HG02678 (cell line): ENCODE data around the gene PNMA6A.
"Not testable (repeated sequence)": the region's sequence is repeated elsewhere in the genome, so short reads cannot be mapped to it uniquely, and the experiment has no call there.

Experiments
- ATAC-seq: cut with Tn5 transposase; IDR thresholded peaks from one replicate; pipeline ENCODE4 v1.9.1; 2021; ENCODE audit warnings: mild to moderate bottlenecking, moderate library complexity; ENCODE audit not compliant: unreplicated experiment

Gene PNMA6A

DNA sequence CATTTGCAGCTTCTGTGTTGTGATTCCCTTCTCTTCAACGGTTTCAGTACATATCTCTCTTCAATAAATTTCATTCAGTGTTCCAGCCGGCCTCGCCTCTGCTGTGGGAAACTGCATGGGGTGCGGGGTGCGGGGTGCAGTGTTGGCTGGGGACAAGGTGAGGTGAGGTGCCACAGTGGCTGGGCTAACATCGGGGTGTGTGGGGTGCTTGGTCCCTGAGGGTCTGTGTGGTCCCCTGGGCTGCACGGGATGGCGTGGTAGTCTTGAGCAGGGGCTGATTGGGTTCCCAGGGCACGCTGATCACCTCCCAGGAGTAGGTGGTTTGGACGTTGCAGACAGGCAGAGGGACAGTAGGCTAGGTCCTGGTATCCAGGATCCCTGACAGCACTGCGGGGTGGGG lies 2.7 kb downstream of the PNMA6A start:
- ATAC-seq = no peak

DNA sequence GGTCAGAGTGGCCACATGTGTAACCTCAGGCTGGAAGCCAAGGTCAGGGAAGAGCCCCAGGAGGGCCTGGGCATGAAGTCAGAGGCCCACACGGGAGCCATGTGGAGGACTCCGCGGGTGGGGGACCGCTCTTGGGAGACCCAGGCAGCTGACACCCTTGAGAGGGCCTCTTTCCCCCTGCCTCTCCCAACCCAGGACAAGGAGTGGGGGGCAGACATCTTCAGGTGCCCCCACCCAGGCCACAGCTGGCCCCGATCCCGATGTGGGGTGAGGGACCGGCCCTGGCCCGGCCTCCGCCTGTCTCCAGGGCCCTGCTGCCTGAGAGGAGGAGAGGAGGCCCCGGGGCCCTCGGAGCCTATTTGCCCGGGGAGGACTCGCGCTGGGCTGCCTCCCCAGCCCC lies 3.1 kb downstream of the PNMA6A start:
- ATAC-seq = no peak

DNA sequence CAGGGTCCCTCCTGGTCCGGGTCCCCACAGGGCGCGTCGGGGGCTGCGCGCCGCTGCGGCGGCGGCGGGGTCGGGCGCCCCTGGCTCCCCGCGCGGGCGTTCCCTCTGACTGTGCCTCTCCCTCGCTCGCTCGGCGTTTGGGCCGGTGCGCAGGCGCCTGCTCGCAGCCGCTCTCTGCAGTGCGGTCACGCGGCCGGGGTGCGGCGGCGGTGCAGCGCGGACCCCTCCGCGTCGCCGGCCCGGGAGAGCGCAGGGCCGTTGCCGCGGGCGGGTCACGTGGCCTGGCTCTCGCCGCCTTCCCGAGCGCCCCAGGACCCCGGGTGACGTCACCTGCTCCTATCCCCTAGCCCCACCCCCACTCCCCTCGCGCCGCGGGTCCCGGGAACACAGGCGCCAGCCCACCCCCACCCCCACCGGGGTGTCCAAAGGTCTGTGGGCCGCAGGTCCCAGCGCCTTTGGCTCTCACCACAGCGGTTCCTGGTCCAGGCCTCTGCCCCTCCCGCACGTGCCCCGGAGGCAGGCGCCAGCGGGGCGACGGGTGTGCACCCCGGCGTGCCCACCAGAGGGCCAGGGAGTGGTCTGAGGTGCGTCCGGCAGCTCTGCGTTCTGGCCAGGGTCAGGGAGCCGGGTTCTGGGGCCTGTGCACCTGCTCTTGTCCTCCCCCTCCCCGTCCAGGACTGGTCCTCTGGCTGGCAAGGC lies 5.3 kb downstream of the PNMA6A start:
- not testable (repeated sequence) for ATAC-seq

DNA sequence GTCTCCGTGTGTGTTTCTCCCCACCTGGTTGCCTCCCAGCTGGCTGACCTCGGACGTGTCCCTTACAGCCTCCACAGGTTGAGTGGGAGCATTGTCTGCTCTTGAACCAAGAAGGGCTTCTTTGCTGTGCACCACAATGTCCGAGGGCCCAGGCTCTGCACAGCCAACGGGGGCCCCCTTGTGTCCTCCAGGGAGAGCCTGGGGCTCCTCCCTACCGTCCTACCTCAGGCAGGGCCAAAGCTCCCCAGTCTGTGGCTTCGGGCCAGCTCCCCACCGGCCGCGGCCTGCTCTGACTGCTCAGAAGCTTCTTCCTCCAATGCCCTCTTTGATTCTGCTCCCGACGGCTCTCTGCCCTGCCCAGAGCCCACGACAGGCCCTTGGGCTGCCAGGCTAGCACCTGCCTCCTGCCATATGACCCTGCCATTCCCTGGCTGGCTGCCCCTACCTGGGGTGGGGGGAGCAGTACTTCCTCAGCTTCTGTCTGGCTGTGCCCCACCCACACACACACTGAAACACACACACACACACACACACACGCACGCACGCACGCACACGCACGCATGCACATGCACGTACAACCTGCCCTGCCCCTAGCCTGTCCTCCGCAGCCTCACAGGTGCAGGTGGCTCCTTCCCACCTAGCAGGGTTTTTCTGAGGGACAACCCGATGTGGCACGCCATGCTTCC lies 11.1 kb downstream of the PNMA6A start:
- not testable (repeated sequence) for ATAC-seq

DNA sequence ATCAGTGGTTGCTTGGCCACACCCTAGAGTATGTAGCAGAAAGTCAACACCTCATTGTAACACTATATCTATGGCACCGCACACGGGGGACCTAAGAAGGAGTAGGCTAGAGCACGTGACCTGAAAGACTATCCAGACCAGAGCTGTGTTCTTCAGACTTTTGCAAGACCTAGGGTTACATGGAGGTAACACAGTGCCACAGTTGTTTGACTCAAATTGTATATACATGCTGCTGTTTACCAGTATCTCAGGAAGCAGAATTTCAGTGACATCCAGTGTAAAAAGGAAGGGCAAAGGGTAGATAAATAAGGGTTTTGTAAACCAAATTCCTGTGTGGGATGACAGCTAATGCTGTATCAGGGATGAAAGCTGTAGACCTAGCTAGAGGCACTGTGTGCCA lies 30.2 kb downstream of the PNMA6A start:
- ATAC-seq = no peak

DNA sequence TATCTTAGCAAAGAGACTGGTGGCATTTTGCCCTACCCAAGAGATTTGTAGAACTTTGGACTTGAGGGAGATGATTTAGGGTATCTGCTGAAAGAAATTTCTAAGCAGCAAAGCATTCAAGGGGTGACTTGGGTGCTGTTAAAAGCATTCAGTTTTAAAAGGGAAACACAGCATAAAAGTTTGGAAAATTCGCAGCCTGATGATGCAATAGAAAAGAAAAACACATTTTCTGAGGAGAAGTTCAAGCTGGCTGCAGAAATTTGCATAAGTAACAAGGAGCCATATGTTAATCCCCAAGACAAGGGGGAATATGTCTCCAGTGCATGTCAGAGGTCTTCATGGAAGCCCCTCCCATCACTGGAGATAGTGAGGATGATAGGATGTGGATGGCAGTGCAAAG lies 32.7 kb downstream of the PNMA6A start:
- ATAC-seq = not testable (repeated sequence)

DNA sequence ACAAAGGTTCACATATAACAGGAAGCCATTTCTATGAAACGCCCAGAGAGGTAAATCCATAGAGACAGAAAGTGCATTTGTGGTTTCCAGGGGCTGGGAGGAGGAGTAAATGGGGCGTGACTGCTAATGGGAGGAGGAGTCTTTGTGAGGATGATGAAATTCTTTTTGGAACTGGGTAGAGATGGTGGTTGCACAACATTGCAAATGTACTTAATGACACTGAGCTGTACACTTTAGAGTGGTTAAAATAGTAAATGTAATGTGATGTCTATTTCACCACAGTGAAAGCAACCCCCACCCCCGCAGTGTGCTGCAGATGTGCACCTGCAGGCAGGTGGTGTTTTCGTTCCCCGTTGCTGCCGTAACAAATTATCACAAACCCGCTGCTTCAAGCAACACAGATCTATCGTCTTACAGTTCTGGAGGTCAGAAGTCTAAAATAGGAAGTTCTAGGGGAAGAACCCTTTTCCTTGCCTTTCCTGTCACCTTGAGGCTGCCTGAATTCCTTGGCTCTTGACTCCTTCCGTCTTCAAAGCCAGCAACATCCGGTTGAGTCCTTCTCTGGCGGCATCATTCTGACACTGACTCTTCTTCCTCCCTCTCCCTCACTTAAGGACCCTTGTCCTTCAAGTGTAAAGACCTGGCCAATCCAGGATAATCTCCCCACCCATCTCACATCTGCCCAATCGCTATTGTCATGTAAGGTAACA lies 34.0 kb downstream of the PNMA6A start:
- ATAC-seq = not testable (repeated sequence)

DNA sequence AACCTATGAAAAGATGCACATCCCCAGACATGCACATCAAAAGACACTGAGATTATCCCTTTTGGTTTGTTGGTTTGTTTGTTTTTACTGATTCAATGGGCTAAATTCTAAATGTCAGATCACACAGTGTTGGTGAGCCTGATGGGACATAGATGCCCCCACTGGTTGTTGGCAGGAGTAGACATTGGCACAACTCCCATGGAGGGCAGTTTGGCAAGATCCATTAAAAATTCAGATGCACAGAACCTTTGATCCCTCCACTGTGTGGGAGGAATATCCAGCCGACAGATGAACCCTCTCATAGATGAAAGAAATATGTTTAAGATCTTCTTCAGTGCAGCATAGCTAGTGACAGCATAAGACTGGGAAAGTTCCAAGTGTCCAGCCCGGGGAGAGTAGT lies 38.5 kb downstream of the PNMA6A start:
- ATAC-seq = not testable (repeated sequence)

DNA sequence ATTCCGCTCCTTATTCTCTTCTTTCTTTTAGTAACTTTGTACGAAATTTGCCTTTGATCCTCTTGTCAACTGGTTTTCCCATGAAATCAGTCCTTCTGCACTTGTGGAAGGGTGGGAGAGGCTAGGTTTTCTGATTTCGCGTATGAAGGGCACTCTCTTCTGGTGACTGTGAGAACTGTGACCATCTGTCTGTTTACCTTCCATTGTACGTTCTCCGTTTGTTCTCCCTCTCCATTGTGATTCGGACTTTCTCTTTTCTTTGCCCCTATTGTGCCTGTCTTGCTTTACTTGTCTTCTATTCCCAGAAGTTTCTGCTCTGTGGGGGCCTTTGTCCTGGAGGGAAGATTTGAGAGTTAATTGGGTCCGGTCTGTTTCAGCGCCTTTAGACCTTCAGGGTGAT lies 41.6 kb downstream of the PNMA6A start:
- ATAC-seq = not testable (repeated sequence)

DNA sequence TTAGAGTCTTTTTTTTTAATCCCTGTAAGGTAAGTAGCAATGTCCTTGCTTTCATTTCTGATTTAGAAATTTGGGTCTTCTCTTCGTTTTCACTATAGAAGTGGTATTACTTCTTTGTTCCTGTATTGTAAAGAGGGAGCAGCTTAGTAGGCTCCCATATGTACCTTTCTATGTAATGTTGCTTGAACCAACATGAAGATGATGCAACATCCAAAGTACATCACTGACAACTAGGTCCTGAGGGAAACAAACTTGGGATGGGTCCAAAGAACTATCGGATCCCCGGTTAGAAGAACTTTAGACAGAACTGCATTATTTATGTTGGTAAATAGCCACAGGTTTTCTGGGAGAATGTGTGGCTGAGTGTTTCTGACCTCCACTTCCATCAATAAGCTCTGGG lies 45.5 kb downstream of the PNMA6A start:
- ATAC-seq = not testable (repeated sequence)

DNA sequence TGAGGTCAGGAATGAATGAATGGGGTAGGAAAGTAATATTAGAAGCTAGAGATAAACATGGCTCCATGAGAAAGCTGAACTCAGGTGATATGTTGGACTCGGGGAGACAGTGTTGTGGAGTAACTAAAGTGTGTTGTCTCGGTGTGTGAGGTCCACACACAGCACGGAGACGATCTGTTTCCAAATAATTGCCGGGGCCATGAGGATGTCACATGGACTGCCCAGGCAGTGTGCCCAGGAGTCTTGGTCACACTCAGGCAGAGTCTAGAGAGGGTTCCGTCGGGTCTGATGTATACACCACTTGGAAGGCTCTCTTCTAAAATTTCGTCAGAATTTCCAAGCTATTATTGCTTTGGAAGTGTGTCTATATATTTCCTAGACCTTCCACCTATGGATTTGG lies 48.0 kb downstream of the PNMA6A start:
- not testable (repeated sequence) for ATAC-seq

DNA sequence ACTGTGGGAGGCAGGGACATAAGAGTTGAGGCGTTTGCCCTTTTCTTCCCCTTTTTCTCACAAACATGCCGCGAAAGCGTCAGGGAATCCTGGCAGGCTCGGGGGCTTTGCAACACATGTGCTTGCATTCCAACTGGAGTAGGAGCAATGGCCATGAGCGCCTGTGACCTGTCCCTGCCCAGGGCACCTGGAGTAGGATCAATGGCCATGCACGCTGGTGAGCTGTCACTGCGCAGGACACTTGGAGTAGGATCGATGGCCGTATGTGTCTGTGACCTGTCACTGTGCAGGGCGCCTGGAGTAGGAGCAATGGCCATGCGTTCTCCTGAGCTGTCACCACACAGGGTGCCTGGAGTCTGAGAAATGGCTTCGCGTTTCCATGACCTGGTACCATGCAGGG lies 51.2 kb downstream of the PNMA6A start:
- not testable (repeated sequence) for ATAC-seq
